ENCODE measurements around the gene OAS1. TPM values are rescaled to one million over a fixed set of nuclear protein-coding genes. Genes with fewer than 3 reads are reported as not detected.
A peak's percentile ranks its signal among the peaks of the same experiment; 100 is the strongest.

OAS1 gene
- total RNA-seq, 1 experiment from 2014 or later: 1.5 TPM

DNA sequence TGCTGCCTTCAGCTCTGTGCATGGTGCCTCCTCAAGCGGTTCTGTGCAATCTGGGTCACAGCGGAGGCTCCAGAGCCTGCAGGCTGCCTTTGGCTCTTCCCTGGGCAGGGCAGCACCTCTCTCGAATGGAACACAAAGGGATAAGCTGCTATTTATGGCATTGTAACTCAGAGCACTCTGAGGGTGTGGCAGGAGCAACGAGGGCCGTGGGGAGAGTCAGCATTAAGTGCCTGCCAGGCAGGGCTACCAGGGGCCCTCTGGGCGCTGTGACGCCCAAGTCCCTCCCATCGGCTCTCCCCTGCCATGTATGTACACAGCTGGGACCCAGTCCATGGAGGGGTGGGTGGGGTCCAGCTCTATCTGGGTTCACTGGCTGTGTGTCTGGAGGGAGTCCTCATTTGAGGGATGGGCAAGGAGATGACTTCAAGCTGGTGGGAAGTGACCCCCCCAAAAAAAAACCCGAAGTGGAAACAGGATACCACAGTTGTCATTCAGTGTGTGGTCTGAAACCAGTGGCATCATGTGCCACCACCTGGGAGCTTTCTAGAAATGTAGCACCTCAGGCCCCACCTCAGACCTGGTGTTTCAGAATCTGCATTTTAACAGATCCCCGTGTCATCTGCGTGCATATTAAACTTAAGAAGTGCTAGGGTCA lies 44.0 kb upstream of the OAS1 start:
- DNase-seq (ENCODE audit: unreplicated experiment): no peak
- H3K4me1 Mint-ChIP-seq (ENCODE audit: insufficient read depth, unreplicated experiment): no peaks in the 10 kb centered on the region
- POLR2A ChIA-PET: no interaction called here
- H3K27me3 Mint-ChIP-seq (ENCODE audit: insufficient read depth, unreplicated experiment): peaks cover 67% of the 10 kb centered on the region
- H3K27ac Mint-ChIP-seq (ENCODE audit: low read depth, unreplicated experiment): no peak overlapping the region
- no peaks in the 10 kb centered on the region for H3K9me3 Mint-ChIP-seq (ENCODE audit: unreplicated experiment)
- no TSS peak for BruUV-seq (replicated peaks)
- H3K4me3 Mint-ChIP-seq (ENCODE audit: unreplicated experiment): no peak overlapping the region
- TF ChIP-seq, protein P1, sequence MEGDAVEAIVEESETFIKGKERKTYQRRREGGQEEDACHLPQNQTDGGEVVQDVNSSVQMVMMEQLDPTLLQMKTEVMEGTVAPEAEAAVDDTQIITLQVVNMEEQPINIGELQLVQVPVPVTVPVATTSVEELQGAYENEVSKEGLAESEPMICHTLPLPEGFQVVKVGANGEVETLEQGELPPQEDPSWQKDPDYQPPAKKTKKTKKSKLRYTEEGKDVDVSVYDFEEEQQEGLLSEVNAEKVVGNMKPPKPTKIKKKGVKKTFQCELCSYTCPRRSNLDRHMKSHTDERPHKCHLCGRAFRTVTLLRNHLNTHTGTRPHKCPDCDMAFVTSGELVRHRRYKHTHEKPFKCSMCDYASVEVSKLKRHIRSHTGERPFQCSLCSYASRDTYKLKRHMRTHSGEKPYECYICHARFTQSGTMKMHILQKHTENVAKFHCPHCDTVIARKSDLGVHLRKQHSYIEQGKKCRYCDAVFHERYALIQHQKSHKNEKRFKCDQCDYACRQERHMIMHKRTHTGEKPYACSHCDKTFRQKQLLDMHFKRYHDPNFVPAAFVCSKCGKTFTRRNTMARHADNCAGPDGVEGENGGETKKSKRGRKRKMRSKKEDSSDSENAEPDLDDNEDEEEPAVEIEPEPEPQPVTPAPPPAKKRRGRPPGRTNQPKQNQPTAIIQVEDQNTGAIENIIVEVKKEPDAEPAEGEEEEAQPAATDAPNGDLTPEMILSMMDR (IDR thresholded peaks at IDR 0.05; ENCODE audit: unreplicated experiment): no peak
- no peaks in the 10 kb centered on the region for H3K36me3 Mint-ChIP-seq (ENCODE audit: insufficient read depth, unreplicated experiment)
- intact Hi-C loops (cut with micrococcal nuclease): no loop called here
- CTCF ChIA-PET: no interaction called here

DNA sequence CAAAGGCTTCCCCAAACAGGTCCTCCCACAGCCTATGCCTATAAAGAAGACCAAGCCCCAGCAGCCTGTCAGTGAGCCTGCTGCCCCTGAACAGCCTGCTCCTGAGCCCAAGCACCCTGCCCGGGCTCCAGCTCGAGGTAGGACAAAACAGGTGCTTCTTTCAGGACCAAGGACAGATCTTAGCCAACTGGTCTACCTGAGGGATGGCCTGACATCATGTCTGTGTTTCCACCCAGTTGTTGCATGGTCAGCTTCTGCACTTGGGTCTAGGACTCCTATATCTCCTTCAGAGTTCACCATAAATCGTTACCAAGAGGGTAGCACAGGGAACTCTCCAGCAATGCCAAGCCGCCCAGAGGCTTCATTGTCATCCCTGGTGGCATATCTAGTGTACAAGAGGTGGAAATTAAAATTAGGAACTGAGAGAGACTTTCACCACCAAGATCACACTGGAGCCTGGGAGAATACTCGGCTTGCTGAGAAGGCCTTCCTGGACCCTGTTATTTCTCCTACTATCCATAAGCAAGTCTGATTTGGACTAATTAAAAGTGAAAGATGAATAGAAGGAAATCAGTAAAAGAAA lies 38.2 kb upstream of the OAS1 start:
- BruUV-seq (replicated peaks): no TSS peak
- H3K27me3 Mint-ChIP-seq (ENCODE audit: insufficient read depth, unreplicated experiment): peaks cover 74% of the 10 kb centered on the region

DNA sequence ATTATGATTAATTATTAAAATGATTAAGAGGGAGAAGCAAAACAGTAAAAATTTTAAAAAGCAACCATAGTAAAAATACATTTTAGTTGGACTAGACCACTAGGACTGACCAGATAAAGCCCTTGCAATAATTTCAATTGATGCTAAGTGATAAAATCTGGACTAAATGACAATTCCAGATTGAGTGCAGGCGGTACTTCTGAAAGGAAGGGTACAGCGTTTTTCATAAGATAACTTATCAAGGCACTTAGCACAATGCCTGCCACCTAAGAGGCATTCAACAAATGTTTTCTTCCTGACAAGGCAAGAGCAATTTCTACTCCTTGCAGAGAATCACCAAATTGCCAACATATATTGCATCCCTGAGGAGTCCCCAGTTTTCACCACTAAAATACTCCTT lies 37.7 kb upstream of the OAS1 start:
- Mint-ChIP-seq H3K27ac (ENCODE audit: low read depth, unreplicated experiment) (no peak overlapping the region), H3K36me3 (ENCODE audit: insufficient read depth, unreplicated experiment) (peaks cover 9% of the 10 kb centered on the region), H3K4me1 (ENCODE audit: insufficient read depth, unreplicated experiment) (no peaks in the 10 kb centered on the region), H3K27me3 (ENCODE audit: insufficient read depth, unreplicated experiment) (peaks cover 77% of the 10 kb centered on the region), H3K9me3 (ENCODE audit: unreplicated experiment) (no peaks in the 10 kb centered on the region), H3K4me3 (ENCODE audit: unreplicated experiment) (no peak overlapping the region)
- no peak for DNase-seq (ENCODE audit: unreplicated experiment)
- CTCF ChIA-PET: no interaction called here
- TF ChIP-seq, protein P1 (IDR thresholded peaks at IDR 0.05; ENCODE audit: unreplicated experiment): no peak
- POLR2A ChIA-PET: no interaction called here
- intact Hi-C loops (cut with micrococcal nuclease): no loop called here
- BruUV-seq (replicated peaks): no TSS peak

More for the DNA sequence above, 38.2 kb upstream of the OAS1 start:
- peak; percentile 45 for DNase-seq (ENCODE audit: unreplicated experiment)
- ChIA-PET CTCF (no interaction called here), POLR2A (no interaction called here)
- intact Hi-C loops (cut with micrococcal nuclease): no loop called here
- H3K27ac Mint-ChIP-seq (ENCODE audit: low read depth, unreplicated experiment): no peak overlapping the region
- H3K4me1 Mint-ChIP-seq (ENCODE audit: insufficient read depth, unreplicated experiment): no peaks in the 10 kb centered on the region
- TF ChIP-seq, protein P1 (IDR thresholded peaks at IDR 0.05; ENCODE audit: unreplicated experiment): no peak
- no peak overlapping the region for H3K4me3 Mint-ChIP-seq (ENCODE audit: unreplicated experiment)
- H3K36me3 Mint-ChIP-seq (ENCODE audit: insufficient read depth, unreplicated experiment): peaks cover 7% of the 10 kb centered on the region
- H3K9me3 Mint-ChIP-seq (ENCODE audit: unreplicated experiment): no peaks in the 10 kb centered on the region

DNA sequence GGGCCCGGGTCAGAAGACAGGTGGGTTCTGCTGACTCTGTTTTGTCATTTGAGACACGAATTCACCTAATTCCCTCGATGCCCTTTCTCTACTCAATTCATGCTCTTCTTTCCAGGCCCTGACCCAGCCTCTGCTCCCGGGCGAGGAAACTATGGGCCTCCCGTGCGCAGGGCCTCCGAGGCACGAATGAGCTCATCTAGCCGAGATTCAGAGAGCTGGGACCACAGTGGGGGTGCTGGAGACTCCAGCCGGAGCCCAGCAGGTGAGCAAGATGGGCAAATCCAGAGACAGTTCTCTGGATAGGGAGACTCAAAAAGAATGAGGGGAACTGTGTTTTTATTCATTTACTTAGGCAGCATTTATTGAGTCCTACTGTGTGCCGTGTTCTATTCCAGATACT lies 37.0 kb upstream of the OAS1 start:
- Mint-ChIP-seq H3K4me1 (ENCODE audit: insufficient read depth, unreplicated experiment) (no peaks in the 10 kb centered on the region), H3K27ac (ENCODE audit: low read depth, unreplicated experiment) (no peak overlapping the region), H3K36me3 (ENCODE audit: insufficient read depth, unreplicated experiment) (peaks cover 9% of the 10 kb centered on the region), H3K27me3 (ENCODE audit: insufficient read depth, unreplicated experiment) (peaks cover 77% of the 10 kb centered on the region), H3K9me3 (ENCODE audit: unreplicated experiment) (no peaks in the 10 kb centered on the region), H3K4me3 (ENCODE audit: unreplicated experiment) (no peak overlapping the region)
- ChIA-PET POLR2A (no interaction called here), CTCF (no interaction called here)
- intact Hi-C loops (cut with micrococcal nuclease): no loop called here
- BruUV-seq (replicated peaks): no TSS peak
- TF ChIP-seq, protein P1 (IDR thresholded peaks at IDR 0.05; ENCODE audit: unreplicated experiment): no peak
- DNase-seq (ENCODE audit: unreplicated experiment): no peak

Data from MCF 10A (cell line).